RWPE1 (cell line): Measurements from ENCODE around the gene CCNF.

Experiments
- CTCF ChIA-PET: fragments of 350-600 bp; sonication (Branson Sonifier 250); formaldehyde crosslinking; extraction: SDS; loops from one replicate; lab custom pipeline; 2021; lab: Yijun Ruan, JAX
- POLR2A ChIA-PET: fragments of 400-600 bp; formaldehyde crosslinking; extraction: SDS; loops from one replicate; lab custom pipeline; 2020; ENCODE audit warnings: antibody characterized with exemption; ENCODE audit not compliant: low non-redundant PET; lab: Yijun Ruan, JAX
- DNase-seq: peaks from one replicate; pipeline ENCODE4 v3.0.0; 2012; ENCODE audit warnings: low spot score
- H3K27ac ChIP-seq: fragments of 450-650 bp; 2 replicates; pipeline ENCODE4 v1.5.1; 2017
- CTCF ChIP-seq: fragments of 450-650 bp; conservative IDR thresholded peaks from 2 replicates; pipeline ENCODE4 v1.5.1; 2017; ENCODE audit warnings: low read depth, mild to moderate bottlenecking

Gene CCNF

DNA sequence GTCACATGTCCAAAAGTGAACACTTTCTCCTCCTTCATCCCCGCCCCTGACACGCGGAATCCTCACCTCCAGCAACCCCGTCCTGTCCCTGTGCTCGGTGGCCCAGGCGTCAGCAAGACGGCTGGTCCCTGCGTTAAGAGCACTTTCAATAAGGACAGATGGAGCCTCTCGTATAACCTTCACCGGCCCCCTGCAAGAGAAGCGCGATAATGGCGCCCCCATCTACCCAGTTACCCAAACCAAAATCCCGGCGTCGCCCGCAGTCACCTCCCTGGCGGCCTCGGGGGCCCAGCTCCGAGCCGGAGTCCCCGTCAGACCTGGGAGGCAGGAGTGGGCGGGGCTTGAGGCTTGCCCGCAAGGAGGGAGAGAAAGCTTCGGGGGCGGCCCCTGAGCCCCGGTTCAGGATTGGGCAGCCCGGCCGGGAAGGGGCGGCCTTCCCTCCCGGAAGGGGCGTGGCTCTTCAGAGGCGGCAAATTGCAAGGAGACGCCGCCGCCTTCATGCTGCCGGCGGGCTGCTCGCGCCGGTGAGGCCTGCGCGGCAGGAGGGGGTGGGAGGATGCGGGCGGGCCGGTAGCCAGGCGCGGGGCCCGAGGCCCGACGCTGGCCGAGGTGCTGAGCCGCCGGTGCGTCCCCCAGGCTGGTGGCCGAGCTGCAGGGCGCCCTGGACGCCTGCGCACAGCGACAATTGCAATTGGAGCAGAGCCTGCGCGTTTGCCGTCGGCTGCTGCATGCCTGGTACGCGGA is 30.6 kb downstream of the CCNF start, which contains the start of gene TEDC2:
Gene TEDC2, plus strand, starts transcription at position 463 of the 744 bp plus-strand sequence. Its CDS starts 36 bp downstream, at position 499.
- no peak for TF ChIP-seq CTCF
- DNase-seq = peak; percentile 97
- CTCF ChIA-PET = interaction anchor here (0.7 to 1.1 kb wide), 2 partner anchors 8 to 265 kb away, joined by 3 to 4 read pairs; no protein-coding TSS in a partner anchor

DNA sequence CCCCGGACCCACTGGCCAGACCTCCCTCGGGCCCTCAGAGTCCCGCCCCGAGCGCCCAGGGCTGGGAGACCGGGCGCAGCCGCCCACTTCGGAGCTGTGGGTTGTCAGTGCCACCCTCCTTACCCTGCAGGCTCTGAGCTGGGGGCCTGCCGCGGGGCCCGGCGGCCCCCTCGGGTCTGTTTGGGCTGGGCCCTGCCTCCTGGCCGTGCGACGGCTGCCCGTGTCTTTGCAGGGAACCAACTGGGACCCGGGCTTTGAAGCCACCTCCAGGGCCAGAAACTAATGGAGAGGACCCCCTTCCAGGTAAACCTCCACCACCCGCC is 31.1 kb downstream of the CCNF start:
- ChIA-PET POLR2A (no interaction called here), CTCF (no interaction called here)
- DNase-seq = no peak
- no peak for TF ChIP-seq CTCF
- peak overlapping the region; percentile 75 for H3K27ac ChIP-seq

More for the DNA sequence above, 30.6 kb downstream of the CCNF start, which contains the start of gene TEDC2:
- POLR2A ChIA-PET = no interaction called here
- H3K27ac ChIP-seq = peak within 1 kb of the TSS; percentile 75

- POLR2A ChIA-PET = no interaction called here
- DNase-seq = no peak
- CTCF ChIA-PET = no interaction called here
- peak overlapping the region; percentile 75 for H3K27ac ChIP-seq
- TF ChIP-seq CTCF = no peak
Observed at GRCh38 chr16:2460916-2461315, 31.7 kb downstream of the CCNF start.

DNA sequence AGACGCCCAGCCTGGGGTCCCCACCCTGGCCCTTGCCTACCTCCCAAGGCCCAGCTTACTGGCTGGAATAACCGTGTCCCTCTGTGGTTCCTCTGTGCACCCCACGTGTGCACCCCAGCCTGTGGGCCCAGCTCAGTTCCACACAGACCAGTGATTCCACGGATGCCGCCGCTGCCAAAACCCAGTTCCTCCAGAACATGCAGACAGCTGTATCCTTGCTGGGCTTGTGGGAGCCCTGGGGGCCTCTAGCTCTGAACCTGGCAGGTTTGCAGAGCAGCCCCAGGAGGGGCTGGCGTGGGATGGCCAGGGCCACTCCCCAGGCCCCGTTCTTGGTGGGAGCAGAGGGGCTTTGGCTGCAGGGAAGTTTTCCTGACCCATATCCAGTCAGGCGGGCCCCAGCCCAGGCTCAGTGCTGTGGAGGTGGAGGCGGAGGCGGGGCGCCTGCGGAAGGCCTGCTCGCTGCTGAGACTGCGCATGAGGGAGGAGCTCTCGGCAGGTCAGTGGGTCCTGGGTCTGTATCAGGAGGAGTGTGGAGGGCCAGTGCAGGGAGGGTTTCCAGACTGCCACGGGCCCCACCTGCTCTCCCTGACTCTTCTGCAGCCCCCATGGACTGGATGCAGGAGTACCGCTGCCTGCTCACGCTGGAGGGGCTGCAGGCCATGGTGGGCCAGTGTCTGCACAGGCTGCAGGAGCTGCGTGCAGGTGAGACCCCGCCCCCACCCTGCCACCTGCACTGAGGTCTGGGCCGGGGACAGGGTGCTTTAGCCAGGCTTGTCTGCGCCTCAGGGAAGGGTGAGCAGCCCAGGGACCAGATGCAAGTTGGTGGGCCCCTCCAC is 33.0 kb downstream of the CCNF start:
- DNase-seq = no peak
- TF ChIP-seq CTCF = no peak
- ChIA-PET POLR2A (no interaction called here), CTCF (interaction anchor here (0.7 kb wide), 1 partner anchor 44 kb away, joined by 4 read pairs; no protein-coding TSS in a partner anchor)
- peak overlapping the region; percentile 91 for H3K27ac ChIP-seq

DNA sequence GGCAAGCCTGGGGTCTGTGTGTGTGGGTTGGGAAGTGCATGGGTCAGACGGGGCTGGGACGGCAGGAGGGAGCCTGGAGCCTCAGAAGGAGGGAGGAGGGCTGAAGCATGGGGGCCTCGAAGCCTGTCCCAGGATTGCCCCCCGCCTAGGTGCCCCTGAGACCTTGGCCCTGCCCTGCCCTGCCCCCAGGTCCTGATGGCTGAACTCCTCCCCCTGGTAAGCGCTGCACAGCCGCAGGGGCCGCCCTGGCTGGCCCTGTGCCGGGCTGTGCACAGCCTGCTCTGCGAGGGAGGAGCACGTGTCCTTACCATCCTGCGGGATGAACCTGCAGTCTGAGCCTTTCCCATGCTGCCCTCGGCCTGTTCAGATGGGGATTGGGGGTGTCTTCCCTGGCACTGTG is 35.1 kb downstream of the CCNF start:
- POLR2A ChIA-PET = no interaction called here
- DNase-seq = no peak
- no peak for TF ChIP-seq CTCF
- peak overlapping the region; percentile 91 for H3K27ac ChIP-seq
- CTCF ChIA-PET = interaction anchor here (0.6 kb wide), 1 partner anchor 51 kb away, joined by 5 read pairs; no protein-coding TSS in a partner anchor

DNA sequence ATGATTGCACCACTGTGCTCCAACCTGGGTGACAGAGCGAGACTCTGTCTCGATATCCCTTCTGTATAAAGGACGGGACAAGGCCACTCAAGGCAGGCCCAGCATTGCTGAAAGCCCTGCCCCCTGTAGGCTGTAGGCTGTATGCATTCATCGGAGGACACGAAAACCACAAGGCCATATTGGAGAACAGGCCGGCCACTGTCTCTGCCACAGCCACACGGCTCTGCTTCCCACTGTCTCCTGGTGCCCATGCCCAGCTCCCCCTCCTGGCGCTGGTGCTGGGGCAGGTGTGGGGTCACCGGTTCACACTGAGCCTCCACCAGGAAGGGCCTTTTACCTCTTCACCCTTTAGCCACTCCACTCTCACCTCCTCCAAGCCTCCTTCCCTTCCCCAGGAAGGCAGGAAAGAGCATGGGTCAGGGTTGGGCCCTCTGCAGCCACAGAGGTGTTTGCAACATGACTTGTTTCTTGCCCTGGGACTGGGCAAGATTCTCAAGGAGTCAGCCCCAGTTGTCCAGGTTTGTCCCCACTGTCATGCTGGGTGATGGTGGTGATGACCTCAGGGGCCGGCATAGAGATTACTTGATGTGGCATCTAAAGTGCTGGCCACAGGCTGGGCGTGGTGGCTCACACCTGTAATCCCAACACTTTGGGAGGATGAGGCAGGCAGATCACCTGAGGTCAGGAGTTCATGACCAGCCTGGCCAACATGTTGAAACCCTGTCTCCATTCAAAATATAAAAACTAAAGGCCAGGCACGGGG is 36.6 kb downstream of the CCNF start:
- no peak for TF ChIP-seq CTCF
- H3K27ac ChIP-seq = peak overlapping the region; percentile 91
- POLR2A ChIA-PET = no interaction called here
- CTCF ChIA-PET = no interaction called here
- DNase-seq = no peak
